Measurements from ENCODE around the gene SRSF3. TPM values are rescaled to one million over a fixed set of nuclear protein-coding genes. Genes with fewer than 3 reads are reported as not detected.

The SRSF3 gene
- total RNA-seq, 2 donors from 2014 or later = 252 to 372 TPM

GRCh38 chr6:36618366-36619355 lies 24.5 kb downstream of the SRSF3 start:
- no peak for TF ChIP-seq CTCF (IDR thresholded peaks at IDR 0.05)
- H3K9me3 ChIP-seq = no peaks in the 10 kb centered on the region
- no peaks in the 10 kb centered on the region for H3K36me3 ChIP-seq
- H3K9ac ChIP-seq (ENCODE audit: low read depth in 2 of 2, low read length in 2 of 2) = no peak overlapping the region
- no peaks in the 10 kb centered on the region for H3K27me3 ChIP-seq
- intact Hi-C loops (cut with DNase I) = loop anchor here (10.0 kb wide), 1 partner anchor 106 kb away; no protein-coding TSS in a partner anchor
- H3K4me3 ChIP-seq = no peak overlapping the region
- DNase-seq = no peak
- H3K27ac ChIP-seq = no peak overlapping the region
- H3K4me1 ChIP-seq = peaks cover 12% of the 10 kb centered on the region

GRCh38 chr6:36621371-36621855 lies 27.3 kb downstream of the SRSF3 start:
- Histone ChIP-seq H3K4me1 (peaks cover 20% of the 10 kb centered on the region), H3K4me3 (no peak overlapping the region), H3K27me3 (no peaks in the 10 kb centered on the region), H3K27ac (no peak overlapping the region), H3K9ac (ENCODE audit: low read depth in 2 of 2, low read length in 2 of 2) (peak overlapping the region in 1 of 2 donors; percentile 6), H3K36me3 (no peaks in the 10 kb centered on the region), H3K9me3 (no peaks in the 10 kb centered on the region)
- DNase-seq = no peak
- TF ChIP-seq CTCF (IDR thresholded peaks at IDR 0.05) = no peak
- intact Hi-C loops (cut with DNase I) = no loop called here

- no peaks in the 10 kb centered on the region for H3K36me3 ChIP-seq
- TF ChIP-seq CTCF (IDR thresholded peaks at IDR 0.05) = no peak
- H3K27me3 ChIP-seq = no peaks in the 10 kb centered on the region
- H3K4me3 ChIP-seq = no peak overlapping the region
- peak overlapping the region in 1 of 2 donors; percentile 35 for H3K9ac ChIP-seq (ENCODE audit: low read depth in 2 of 2, low read length in 2 of 2)
- no peaks in the 10 kb centered on the region for H3K9me3 ChIP-seq
- DNase-seq = peak; percentile 20
- H3K27ac ChIP-seq = peak overlapping the region; percentile 69
- H3K4me1 ChIP-seq = peaks cover 19% of the 10 kb centered on the region
- intact Hi-C loops (cut with DNase I) = loop anchor here (2.0 kb wide), 2 partner anchors 60 to 136 kb away; no protein-coding TSS in a partner anchor
These were observed 28.9 kb downstream of the SRSF3 start for GRCh38 chr6:36622901-36623546.

GRCh38 chr6:36623547-36624459 lies 29.6 kb downstream of the SRSF3 start:
- Histone ChIP-seq H3K4me1 (peaks cover 22% of the 10 kb centered on the region), H3K9me3 (no peaks in the 10 kb centered on the region), H3K9ac (ENCODE audit: low read depth in 2 of 2, low read length in 2 of 2) (peak overlapping the region in 1 of 2 donors; percentile 35), H3K36me3 (no peaks in the 10 kb centered on the region), H3K27me3 (no peaks in the 10 kb centered on the region), H3K4me3 (no peak overlapping the region), H3K27ac (peak overlapping the region; percentile 69)
- peak; percentile 98 for DNase-seq
- intact Hi-C loops (cut with DNase I) = loop anchor here (2.0 kb wide), 2 partner anchors 59 to 135 kb away; no protein-coding TSS in a partner anchor
- peak; percentile 89 for TF ChIP-seq CTCF (IDR thresholded peaks at IDR 0.05)

Data from colonic mucosa (tissue), 4 donors.